GM21529 (cell line): ENCODE data around the gene THSD7A.

ENCODE experiments used
- ATAC-seq: cut with Tn5 transposase; IDR thresholded peaks from one replicate; pipeline ENCODE4 v1.9.1; 2021; ENCODE audit not compliant: unreplicated experiment

Gene THSD7A, protein sequence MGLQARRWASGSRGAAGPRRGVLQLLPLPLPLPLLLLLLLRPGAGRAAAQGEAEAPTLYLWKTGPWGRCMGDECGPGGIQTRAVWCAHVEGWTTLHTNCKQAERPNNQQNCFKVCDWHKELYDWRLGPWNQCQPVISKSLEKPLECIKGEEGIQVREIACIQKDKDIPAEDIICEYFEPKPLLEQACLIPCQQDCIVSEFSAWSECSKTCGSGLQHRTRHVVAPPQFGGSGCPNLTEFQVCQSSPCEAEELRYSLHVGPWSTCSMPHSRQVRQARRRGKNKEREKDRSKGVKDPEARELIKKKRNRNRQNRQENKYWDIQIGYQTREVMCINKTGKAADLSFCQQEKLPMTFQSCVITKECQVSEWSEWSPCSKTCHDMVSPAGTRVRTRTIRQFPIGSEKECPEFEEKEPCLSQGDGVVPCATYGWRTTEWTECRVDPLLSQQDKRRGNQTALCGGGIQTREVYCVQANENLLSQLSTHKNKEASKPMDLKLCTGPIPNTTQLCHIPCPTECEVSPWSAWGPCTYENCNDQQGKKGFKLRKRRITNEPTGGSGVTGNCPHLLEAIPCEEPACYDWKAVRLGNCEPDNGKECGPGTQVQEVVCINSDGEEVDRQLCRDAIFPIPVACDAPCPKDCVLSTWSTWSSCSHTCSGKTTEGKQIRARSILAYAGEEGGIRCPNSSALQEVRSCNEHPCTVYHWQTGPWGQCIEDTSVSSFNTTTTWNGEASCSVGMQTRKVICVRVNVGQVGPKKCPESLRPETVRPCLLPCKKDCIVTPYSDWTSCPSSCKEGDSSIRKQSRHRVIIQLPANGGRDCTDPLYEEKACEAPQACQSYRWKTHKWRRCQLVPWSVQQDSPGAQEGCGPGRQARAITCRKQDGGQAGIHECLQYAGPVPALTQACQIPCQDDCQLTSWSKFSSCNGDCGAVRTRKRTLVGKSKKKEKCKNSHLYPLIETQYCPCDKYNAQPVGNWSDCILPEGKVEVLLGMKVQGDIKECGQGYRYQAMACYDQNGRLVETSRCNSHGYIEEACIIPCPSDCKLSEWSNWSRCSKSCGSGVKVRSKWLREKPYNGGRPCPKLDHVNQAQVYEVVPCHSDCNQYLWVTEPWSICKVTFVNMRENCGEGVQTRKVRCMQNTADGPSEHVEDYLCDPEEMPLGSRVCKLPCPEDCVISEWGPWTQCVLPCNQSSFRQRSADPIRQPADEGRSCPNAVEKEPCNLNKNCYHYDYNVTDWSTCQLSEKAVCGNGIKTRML (N-terminal part only)

DNA sequence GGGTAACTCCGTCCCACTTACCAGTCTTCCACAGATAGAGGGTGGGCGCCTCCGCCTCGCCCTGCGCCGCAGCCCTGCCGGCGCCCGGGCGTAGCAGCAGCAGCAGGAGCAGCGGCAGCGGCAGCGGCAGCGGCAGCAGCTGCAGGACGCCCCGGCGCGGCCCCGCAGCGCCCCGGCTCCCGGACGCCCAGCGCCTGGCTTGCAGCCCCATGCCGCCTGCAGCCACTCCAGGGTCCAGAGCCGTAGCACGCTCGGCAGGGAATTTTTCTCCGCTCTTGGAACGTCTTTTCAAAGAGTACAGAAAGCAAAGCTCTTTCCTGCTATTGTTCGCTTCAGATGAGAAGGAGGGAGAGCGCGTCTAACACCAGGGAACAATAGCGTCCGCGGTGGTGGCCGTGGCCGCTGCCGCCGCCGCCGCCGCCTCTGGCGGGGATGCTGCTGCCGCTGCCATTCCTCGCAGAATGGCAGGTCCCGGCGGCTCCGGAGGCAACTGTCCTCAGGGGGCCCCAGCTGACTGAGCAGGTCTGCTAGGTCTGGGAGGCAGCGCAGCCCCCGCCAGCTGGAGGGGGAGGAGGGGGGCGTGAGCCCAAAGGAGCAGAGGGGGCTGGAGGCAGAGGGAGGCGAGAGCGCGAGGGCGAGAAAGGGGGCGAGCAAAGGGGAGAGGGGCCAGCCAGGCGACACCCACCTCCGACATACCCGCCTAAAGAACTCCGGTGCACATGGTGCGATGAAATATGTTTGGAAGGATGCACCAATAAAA lies at the start of gene THSD7A:
THSD7A (minus strand) TSS at position 463 of the 760 bp plus-strand sequence; CDS start at position 211, 252 bp downstream.
- peak; percentile 53 for ATAC-seq

DNA sequence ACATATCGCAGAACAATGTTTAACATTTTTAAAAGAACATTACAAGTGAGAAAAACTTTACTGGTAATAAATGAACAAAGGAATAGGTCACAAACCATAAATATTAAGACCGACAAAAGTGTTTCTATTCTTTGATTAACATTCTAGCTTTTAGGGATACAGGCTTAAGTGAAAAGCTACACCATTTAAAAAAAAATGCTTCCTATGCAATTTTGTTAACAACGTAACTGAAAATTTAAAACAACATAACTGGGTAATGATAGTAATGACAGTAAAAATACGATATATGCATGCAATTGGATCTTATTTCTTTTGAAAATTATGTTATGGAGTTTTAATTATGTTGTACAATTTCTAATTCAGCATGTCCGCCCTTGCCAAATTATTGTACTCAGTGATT lies 49.7 kb upstream of the THSD7A start:
- ATAC-seq: no peak

DNA sequence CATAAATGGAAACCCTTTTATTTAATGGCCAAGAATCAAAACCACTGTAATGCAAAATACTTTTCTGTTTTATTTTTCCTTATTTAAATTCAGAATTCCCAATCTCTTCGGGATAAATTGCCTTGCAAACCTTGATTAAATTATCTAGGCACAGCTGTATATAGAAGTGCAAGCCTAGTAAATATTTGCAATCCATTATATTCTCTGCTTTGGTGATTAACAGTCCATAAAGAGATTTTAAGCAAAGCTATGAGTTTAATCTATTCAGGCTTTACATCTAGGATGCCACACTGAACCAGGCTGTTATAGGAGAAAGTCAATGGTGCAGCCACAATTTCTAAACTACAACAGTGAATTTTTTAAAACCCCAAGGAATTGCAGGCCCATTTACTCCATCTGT lies 43.6 kb upstream of the THSD7A start:
- ATAC-seq: no peak

DNA sequence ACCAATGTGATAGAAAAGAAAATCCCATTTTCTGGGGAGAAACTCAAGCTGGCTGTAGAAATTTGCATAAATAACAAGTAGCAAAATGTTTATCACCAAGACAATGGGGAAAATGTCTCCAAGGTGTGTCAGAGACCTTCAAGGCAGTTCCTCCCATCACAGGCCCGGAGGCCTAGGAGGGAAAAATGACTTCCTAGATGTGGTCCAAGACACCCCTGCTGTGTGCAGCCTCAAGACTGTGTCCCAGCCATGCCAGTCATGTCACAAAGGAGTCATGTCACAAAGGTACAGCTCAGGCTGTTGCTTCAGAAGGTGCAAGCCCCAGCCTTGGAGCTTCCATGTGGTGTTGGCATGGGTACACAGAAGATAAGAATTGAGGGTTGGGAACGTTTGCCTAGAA lies 33.7 kb upstream of the THSD7A start:
- ATAC-seq: no peak

DNA sequence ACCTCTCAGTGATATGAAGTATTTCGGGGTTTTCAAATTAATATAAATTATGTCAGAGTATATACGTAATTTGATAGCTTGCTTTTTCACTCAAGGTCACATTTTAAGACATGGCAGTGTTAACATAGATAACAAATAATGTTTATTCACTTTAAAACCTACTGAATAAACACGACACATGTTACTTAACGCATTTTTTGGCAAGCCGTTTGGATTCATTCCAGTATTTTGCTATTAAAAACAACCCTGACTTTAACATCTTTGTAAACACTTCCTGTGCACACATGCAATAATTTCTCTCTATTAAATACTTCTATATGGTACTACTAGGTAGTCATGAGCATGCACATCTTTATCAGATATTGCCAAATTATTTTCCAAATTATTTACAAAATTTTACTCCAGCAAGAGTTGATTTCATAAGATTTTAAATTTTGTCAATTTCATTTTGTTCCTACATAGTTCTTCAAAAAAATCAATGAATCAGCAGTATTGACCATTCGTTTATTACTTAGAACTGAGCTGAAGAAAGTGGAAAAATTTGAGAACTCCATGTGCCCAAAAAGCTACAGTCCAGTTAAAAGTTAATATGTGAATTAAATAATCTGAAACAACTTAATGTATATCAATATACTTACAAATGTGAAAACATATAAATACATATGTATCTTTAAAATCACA lies 26.8 kb upstream of the THSD7A start:
- no peak for ATAC-seq

DNA sequence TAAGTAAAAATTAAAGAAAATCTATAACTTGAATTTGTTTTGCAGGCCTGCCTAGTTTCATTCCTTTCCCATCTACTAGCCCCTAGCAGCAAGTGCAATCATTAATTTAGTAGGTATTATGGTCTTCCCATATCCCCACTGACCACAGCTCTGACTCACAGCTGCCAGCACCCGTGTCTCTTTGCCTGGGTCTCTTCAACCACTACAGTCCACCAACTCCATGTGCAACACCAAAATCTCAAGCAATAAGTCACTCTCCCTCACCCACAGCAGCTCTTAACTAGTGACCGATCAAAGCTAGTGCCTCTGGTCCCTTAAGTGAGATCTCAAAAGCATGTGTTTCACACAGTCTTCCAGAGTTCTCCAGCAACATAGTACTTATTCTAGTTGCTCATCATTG lies 26.0 kb upstream of the THSD7A start:
- no peak for ATAC-seq

DNA sequence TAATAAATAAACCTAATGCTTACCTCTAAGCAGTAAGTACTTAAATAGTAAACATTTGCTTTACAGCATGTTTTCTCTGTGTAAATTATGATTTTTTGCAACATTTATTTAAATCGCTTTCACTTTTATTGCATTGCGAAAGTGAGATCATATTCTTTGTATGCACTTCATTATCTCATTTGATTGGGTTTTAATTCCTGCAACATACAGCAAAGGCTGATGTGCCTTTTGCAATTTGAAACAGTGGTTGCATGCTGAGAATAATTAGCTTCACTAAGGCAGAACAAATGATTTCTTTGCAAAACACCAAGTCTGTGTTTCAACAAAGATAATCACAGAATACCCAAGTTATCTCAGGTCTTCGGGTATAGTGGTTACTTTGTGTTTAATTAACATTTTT lies 16.3 kb upstream of the THSD7A start:
- ATAC-seq: no peak

DNA sequence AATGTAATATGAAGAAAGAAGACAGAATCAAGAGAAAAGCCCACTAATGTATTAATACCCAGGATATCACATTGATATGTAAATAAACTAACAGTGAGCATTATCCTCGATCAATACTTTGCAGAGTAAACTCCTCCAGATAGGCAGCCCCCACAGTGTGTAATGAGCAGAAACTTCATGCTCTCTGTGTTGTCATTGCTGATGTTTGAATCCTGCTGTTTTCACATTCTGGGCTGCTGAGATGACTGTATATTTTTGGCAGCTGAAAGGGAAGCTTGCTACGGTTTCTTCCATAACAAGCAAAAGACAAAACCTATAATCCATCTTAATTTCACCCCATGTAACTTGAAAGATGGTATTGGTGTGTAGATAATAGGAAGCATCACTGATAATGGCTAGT lies 15.3 kb upstream of the THSD7A start:
- no peak for ATAC-seq

DNA sequence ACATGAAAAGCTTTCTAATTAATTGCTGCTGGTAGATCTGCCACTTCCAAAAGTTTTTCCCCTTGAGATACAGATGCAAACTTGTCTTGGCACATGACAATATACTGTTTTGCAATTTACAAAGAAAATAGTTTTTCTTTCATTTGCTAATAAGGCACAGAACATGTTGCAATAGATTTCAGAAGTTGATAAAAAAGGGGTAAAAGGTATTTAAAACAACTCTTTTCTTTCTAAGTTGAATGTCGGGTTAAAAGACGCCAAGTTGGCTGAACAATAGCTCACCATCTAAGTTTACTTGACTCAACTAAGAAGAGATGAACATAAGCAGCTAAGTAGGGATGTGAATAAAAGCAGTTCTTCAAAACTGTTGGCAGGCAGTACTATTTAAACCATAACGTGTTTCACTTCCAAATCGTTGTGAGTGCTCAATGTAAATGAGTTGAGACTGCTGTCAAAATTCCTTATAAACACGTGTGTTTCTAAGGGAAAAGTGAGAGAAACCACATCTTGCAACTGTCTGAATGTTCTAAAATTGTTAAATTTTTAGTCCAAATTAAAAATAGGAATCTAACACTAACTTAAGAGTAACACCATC lies 14.5 kb upstream of the THSD7A start:
- ATAC-seq: no peak

DNA sequence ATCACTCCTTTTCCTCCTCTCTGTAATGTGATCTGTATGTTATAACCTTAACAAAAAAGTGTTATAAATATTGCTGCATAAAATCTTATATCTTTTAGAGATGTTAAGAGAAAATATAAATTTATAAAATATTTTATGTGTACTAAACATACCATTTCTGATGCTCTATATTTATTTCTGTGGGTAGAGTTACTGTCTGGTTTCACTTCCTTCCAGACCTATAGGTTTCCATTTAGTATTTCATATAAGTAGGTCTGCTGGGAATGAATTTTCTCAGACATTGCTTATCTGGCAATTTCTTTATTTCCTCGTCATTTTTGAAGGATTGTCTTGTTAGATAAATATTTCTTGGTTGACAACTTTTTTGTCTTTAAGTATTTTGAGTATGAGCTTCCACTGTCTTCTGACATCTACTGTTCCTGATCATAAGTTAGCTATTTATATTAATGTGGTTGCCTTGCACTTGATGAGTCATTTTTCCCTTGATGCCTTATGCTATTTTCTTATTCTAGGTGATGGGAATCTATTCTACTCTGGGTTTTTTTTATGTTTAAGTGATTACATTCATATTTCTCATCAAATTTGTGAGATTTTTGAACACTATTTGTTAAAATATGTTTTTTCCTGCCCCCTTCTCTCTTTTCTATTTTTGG lies 11.2 kb upstream of the THSD7A start:
- no peak for ATAC-seq

DNA sequence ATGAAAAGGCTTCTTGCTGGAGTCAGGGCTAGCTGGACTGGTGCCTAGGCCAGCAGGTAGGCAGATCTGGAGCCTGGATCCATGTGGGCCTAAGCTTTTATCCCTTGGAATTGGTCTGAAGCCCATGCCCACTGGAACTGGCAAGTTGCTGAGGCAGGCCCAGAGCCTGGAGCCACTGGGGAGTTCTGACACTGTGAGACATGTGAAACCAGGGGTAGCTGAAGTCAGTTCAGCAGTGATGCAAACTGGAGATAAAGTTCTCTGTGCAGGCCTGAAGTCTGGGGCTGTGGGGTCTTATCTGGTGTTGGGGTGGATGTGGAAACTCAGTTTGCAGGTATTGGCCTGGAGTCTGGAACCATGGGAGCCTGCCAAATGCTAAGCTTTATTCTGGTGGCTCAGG lies 9.7 kb upstream of the THSD7A start:
- ATAC-seq: no peak

DNA sequence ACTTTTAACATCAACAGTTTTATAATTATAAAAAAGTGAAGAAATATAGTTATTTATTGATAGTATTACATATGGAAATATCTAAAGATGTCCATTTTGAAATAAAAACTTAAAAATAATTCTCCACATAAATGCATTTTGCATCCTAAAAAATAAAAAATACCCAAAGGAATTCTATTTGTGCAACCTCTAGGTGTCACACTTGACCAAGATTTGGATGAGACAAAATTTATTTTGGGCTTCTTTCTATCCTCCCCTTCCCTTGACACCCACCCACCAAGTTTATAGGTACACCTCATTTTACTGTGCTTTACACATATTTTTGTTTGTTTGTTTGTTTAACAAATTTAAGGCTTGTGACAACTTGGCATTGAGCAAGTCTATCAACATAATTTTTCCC lies 3.3 kb upstream of the THSD7A start:
- ATAC-seq: no peak

DNA sequence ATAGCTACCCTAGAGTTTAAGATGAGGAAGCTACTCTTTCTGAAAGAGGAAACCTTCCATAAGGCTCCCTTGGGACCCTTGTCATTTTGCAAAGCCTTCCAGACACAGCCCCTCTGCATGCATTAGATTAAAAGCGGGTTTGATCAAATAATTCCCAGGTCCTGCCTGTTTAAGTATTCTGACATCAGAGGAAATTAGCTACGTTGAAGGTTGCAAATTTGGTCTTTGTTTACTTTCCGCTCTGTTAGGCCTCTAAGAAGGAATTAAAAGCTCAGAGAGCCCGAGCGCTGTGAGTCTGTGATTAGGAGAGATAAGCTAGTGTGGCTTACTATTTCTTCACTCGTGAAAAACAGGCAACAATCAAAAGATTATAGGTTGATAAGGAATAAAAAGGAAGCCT lies 1.4 kb upstream of the THSD7A start:
- ATAC-seq: no peak

DNA sequence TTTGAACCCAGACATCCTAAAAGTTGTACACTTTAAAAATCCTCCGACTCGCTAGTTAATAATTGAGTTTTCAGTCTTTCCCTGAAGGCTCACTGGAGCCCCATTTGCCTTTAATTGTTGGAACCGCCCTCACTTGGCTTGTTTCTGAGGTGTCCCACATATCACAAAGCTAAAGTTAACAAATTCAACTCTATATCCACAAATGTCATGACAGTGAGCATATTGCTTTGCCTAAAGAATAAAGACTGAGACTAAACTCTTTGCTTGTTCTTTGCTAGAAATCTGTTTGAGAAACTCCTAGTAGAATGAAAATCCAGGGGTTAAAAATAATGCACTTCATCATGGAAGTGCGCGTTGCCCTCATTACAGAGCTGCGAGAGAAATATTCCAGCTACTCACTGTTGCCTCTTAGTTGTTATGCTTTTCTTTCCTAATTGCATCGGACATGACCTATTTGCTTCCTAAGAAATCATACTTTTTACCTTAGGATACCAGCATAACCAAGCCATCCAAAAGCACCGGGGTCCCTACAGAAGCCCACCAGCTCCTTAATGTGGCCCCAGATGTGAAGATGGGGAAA lies 752 bp downstream of the THSD7A start:
- ATAC-seq: no peak

DNA sequence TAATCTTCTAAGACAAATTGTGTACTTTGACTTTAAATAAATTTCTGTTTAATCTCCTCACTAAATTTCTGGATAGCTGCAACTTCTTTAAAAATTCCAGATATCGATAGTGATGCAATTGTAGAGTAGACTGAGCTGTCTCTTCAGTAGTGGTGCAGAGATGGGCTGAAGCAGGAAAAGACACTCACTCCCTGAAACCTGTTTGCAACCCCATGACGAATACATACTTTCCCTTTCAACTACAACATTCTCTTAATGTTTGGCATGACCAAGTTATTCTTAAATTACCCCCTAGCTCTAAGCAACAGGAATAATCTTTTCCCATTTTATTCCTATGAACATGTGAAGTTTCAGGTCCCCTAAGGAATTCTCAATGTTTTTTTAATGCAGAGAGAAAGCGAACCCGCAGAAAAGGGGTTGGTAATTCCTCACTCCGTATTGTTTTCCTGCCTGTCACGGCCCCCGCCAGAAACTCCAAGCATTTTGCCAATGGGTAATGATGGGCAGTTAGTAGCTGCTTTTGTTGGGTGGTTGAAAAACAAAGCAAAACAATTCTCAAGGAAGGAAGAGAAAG lies 1.3 kb downstream of the THSD7A start:
- ATAC-seq: no peak

DNA sequence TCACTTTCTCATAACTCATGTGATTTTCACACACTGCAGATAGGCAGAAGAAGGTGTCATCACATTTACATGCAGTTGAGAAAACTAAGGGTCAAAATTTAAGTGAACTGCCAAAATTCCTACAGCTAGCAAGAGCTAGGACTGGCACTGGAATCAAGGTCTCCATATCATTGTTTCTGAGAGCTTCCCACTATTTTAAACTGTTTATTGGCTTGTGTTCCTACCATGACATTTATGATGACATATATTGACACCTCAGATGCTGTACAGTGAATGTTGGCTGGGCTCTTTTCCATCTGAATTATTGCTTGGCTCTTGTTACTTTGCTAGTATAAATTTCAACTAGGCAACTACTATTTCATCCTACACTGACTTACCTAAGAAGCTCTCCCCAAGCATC lies 2.0 kb downstream of the THSD7A start:
- ATAC-seq: no peak

DNA sequence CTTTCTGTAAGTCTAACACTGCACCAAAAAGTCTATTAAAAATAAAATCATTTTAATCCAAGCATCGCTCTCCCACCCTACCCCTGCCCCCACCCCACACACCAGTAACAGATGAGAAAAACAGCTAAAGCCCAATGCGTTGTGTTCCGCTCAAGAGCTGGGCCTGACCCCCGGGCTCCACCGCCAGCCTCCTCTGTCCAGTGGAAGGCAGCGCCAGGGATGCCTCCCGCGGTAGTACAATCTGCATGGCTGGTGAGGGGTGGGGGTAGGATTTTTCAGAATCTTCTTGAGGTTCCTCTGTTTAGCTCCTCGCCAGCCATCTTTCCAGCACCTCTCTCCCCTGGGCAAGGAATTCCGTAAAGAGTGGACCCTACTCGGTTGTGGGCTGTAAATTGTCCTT lies 12.1 kb downstream of the THSD7A start:
- ATAC-seq: no peak

DNA sequence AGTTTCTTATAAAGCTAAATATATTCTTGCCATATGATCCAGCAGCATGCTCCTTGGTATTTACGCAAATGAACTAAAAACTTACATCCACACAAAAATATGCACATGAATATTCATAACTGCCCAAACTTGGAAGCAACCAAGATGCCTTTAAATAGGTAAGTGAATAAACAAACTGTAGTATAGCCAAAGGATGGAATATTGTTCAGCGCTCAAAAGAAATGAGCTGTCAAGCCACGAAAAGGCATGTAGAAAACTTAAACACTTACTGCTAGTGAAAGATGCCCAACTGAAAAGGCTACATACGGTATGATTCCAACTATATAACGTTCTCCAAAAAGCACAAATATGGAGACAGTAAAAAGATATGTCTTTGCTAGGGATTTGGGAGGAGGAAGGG lies 12.7 kb downstream of the THSD7A start:
- no peak for ATAC-seq

DNA sequence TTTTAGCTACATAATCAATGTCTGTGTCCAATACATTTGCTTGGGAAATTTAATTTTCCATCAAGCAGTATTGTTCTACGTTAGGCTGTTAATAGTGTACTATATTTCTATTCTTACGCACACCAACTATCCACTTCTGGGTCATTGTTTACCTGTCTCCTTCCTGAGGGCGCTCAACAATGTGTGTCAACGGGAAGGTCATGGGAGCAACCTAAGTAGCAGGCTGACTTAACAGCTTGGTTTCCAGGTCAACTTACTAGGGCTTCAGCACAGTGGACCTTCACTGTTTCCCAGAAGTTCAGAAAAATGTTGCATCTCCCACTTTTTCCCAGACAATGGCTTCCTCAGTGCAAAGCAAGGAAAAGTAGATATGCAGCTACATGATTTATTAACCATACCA lies 13.7 kb downstream of the THSD7A start:
- ATAC-seq: no peak
